Omental fat pad (tissue), 4 donors: ENCODE results near the gene LFNG. TPM values are rescaled to one million over a fixed set of nuclear protein-coding genes. Genes with fewer than 3 reads are reported as not detected.

ENCODE experiments used
- ATAC-seq: fragments of 150-250 bp; one replicate; pipeline ENCODE4 v1.9.1; 2016; ENCODE audit warnings: mild to moderate bottlenecking, moderate library complexity; ENCODE audit not compliant: low FRiP score
- DNase-seq: peaks from one replicate; pipeline ENCODE4 v3.0.0-alpha.2; 2019; ENCODE audit warnings: low spot score
- CTCF ChIP-seq, 3 donors: fragments of 450-650 bp; IDR thresholded peaks; one replicate each; pipeline ENCODE4 v1.5.1; 2016 to 2017; ENCODE audit warnings: antibody characterized with exemption in 3 of 3, mild to moderate bottlenecking in 3 of 3, moderate library complexity in 2 of 3
- total RNA-seq, 4 donors: library from RNA; depleted of rRNA; stranded (reverse); fragments of >200 nt; gene quantifications; one replicate each; pipeline ENCODE4 v1.1.0, GENCODE V29; 2016

Gene LFNG
- total RNA-seq, 4 donors from 2014 or later: 4.7 to 25.9 (median 21.6) TPM

DNA sequence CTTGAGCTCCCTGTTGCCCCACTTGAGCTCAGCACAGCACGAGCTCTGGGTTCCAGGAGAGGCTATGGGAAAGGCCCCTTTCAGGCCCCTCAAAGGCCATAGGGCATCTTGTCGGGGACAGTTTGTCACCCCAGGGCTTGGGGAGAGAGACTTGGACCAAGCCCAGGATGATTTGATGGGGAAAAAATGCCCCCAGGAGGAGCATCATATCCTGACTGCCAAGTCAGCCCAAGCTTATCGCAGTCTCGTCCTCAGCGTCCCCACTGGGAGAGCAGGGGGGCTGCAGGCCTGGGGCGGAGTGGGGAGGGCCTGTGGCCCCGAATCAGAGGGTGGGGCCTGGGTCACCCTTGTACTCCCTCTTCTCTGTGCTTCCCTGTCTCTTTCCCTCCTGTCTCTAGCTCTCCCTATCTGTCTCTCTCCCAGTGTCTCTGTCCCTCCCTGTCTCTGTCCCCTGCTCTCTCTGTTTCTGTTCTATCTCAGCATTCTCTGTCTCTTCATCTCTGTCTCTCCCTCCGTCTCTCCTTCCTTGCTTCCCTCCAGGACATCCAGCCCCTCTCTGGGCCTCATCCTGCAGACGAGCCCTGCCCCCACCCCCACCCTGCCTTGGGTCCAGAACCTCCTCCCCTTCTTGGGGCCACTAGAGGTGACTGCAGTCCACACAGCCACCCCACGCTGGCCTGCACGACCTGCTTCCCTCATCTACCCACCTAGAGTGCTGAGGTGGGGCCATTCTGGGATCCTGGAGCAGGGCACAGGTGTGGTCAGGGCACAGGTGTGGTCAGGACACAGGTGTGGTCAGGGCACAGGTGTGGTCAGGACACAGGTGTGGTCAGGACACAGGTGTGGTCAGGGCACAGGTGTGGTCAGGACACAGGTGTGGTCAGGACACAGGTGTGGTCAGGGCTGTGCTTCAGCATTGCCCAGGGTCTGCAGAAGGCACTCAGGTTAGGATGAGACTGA is 26.1 kb upstream of the LFNG start:
- ATAC-seq (no peak), DNase-seq (no peak)
- TF ChIP-seq CTCF (IDR thresholded peaks at IDR 0.05): no peak

GRCh38 chr7:2494191-2495130 is 25.1 kb upstream of the LFNG start:
- DNase-seq: no peak
- ATAC-seq: no peak
- TF ChIP-seq CTCF (IDR thresholded peaks at IDR 0.05): no peak

DNA sequence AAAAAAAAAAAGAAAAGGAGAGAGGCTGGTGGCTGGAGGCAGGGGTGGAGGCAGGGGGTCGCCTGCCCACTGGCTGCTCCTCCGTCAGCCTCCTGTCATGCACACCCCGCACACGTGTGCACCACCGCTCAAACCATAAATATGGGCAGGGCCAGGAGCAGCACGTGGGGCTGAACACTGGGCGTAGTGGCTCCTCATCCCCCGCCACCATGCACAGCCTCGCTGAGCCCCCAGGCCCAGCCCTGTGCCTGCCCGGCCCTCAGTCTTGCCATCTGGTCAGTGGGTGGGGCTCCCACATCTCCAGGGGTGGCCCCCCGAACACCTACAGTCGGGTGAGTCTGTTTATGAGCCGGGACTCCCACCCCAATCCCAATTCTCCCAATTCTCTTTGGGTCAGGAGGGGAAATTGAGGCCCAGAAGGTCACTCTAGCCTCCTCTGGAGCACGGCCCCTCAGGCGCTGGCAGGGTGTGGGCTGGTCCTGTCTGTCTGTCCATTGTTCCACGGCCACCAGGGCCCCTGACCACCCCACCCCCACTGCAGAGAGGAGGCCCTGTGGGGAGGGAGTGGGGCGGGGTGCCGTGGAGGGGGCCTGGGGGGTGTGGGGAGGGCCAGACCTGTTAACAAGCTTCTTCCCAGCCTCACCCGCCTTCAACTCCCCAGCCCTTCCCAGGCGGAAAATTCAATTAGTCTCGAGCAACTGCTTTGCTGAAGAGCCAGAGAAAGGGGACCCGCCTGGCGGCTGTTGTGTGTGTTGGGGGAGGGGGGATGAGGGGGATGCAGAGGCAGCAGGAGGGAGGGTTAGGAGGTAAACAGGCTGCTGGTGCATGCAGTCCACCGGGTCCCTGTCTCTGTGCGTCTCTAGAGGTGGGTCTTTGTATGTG is 23.9 kb upstream of the LFNG start:
- ATAC-seq: no peak
- no peak for DNase-seq
- no peak for TF ChIP-seq CTCF (IDR thresholded peaks at IDR 0.05)

DNA sequence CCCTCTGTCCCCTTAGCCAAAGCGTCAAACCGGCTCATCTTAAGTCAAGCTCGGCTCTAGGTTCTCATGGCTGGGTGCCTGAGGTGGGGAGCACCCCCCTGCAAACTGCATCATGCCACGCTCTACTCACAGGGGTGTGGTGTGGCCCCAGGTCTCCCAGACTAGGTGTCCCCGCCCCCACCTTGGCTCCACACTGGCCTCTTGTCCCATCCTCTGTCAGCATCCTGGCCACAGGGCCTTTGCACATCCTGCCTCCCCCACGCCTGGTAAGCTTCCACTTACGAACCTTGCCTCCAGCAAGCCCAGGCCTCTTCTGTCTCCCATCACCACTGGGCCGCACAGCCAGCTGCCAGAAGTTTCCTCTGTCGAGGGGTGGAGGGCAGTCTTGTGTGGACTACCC is 23.2 kb upstream of the LFNG start:
- ATAC-seq (no peak), DNase-seq (no peak)
- no peak for TF ChIP-seq CTCF (IDR thresholded peaks at IDR 0.05)

DNA sequence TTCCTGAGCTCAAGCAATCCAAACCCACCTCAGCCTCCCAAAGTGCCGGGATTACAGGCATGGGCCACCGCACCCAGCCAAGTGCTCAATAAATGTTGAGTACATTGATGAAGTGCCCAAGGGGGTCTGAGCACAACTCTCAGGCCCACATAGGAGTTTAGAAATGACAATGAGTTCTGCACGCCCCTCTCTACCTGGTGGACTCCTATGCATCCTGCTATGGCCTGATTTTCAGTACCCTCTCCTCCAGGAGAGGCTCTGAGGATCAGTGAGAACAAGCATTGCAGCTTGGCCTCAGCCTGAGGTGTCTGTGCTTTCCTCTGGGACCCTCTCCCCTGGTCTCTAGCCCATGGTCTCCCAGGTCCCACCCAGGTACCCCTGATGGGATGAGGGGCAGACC is 22.5 kb upstream of the LFNG start:
- TF ChIP-seq CTCF (IDR thresholded peaks at IDR 0.05): no peak
- ATAC-seq: no peak
- DNase-seq: no peak
